NCI-H69 (cell line): Measurements from ENCODE around the gene ABLIM2.
A peak's percentile ranks its signal among the peaks of the same experiment; 100 is the strongest.

Experiments used
- DNase-seq: peaks from one replicate; lab custom pipeline; 2025; lab: John Stamatoyannopoulos, UW

The ABLIM2 gene

DNA sequence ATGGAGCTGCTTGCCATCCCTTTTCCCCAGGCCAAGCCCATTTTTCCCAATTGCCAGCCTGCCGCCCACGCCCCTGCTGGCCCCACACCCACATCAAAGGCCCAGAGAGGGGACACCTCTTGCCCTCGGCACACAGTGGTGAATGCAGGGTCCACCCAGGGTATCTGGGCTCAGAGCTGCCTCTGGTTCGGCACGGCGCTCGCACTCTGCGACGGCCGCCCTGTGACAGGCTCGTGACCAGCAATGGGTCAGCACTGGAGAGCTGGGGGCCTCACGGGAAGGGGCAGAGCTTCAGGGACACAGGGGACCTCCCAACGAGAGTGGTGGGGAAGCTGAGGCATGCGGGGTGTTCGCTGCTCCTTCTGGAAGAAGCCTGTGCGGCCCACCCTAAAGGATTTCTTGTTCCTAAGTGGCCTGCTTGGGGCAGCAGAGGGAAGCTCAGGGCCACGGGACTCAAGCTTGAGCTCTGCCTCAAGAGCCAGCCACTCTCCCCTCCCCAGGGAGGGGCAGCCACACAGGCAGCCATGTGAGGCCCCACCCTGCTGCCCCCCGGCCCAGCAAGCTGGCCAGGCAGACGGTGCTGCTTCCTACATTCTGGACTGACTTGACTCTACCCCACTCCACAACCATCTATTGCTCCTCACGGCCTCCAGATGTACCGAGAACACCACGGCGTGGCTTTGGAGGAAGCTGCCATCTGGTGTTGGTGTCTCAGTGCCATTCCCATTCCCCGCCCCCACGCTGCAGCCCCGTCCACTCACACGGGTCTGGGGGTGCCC lies 73.7 kb downstream of the ABLIM2 start:
- DNase-seq, result no peak

DNA sequence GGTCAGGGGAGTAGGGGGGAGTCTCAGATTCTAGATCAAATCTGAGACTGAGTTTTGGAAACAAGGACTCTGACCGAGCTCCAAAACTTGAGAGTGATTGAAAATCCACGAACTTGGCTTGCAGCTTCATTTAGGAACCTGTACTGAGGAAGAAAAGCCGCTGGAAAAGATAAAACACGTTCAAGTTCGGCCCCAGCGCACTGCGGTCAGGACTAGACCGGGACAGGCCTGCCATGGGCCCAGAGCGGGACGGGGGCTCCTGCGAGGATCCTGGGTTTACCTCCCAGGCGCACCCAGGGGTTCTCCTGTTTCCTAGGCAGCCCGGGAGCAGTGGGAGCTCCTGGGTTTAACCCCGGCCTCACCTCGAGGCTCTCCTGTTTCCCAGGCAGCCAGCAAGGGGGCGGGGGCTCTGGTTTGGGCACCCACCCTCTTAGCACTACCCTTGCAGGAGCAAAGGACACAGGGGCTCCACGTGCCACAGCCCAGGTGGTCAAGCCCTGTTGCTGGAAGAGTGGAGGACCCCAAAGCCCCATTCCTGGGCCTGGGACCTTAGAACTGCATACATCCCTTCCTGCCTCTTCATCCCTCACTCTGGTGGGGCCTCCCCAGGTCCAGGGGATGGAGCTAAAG lies 74.5 kb downstream of the ABLIM2 start:
- no peak for DNase-seq

DNA sequence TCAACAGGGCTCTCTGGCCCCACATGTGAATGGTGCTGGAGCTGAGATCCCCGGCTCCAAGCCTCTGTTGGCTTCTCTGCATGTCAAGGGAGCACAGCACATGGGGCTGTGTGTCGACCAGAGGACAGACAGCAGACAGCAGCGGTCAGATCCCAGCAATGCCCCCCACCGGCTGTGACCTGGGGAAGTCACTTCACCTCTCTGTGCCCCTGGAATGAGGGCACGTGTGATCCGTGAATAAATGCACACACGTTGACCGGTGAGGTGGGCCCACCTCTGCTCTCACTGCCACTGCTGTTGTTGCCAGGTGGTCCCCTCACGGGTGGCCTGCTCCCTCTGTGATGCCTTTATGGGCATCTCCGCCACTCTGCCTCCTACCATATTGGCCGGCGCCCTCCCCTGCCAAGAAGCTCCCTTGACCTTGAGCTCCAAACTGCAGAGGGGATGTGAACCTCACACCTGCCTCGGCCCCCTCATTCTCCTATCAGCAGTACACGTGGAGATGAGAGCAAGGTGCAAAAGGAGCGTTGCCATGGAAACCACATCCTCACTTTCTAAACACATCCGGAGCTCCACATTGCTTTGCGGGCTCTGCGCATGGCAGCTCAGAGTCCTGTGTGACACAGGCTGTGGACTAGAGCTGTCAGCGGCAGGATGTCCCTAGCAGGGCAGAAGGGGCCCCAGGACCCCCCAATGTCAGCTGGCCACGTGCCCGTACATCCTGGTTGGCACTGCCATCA lies 75.4 kb downstream of the ABLIM2 start:
- no peak for DNase-seq

DNA sequence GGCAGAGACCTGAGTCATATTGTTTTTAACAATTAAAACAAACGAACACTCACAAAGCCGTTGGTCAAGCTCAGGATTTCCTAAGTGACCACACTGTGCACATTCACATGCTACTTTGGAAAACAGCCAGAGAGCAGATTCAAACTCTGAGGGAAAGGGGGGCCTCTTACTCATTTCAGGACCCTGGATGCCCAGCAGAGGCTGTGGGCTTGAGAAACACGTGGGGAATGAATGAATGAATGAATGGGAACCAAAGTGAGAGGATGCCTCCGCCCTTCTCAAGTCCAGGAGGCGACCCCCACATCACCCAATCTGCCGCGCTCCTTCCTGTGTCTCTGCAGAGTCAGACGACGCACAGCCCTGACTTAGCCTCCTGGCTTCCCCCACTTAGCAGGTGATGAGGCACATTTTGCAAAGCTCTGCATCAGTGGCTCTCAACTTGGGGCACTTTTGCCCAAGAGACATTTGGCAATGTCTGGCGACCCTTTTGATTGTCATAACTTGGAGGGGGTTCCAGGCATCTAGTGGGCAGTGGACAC lies 76.0 kb downstream of the ABLIM2 start:
- DNase-seq, result no peak

DNA sequence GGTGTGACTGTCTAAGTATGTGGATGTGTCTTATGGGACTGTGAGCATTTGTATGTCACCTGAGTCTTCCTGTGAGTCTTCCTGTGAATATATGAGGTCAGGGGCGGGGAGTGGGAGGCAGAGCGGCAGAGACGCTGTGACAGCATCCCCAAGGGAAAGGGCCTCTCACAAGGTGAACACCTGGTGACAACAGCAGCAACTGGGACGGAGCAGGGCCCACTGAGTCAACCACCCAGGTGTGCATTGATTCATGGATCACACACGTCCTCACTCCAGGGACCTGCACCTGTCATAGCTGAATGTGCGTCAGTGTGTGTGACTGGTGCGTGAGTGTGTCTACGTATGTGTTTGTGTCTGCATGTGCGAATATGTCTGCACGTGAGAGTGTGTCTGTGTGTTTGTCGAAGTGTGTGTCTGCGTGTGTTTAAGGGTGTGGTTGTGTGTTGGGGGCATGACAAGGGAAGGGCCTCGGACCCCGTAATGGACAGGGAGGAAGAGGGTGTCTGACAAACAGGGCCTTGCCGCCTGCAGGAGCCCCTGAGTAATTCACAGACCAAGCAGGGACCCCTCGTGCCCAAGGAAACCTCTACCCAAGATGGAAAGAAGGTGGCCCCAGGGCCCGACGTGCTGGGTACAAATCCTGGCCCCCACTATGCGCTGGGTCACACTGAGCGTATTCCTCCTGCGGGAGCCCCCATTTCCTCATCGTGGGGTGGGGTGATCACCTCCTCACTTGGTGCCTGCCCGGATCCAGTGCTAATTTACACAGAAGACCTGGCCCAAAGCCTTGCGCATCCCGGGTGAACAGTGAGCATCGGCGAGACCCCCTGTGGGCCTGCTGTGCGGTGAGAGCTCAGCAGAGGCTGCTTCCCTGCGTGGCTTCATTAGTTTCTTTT lies 76.7 kb downstream of the ABLIM2 start:
- DNase-seq, result no peak

DNA sequence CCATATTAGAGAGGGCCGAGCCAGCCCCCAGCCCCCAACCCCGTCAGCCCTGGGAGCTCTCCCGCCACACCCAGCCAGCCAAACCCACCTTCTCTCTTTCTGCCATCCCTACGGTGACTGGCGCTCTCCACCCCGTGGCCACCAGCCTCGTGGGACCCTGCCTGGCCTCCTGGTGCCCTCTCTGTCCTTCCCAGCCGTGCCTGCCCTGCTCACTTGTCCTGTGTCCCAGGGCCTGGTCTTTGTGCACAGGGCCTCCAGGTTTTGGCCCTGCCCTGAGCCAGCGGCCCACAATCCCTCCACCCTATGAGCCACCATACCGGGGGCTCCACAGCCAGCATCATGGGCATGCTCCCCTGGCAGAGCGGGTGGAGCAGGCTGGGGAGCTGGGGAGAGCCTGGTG lies 77.4 kb downstream of the ABLIM2 start:
- no peak for DNase-seq

DNA sequence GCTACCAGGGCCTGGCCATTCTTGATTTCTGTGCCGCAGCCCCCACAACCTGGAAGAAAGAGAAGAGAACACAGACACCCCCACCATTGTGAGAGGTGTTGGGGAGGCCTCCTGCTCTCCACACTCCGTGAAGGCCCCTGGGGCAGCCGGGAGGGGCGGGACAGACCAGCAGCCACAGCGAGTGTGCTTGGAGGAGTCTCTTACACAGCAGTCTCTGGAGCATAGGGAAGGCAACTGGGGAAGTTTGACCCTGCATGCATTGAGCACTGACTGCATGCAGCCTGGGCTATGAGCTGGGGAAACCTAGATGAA lies 77.9 kb downstream of the ABLIM2 start:
- no peak for DNase-seq

DNA sequence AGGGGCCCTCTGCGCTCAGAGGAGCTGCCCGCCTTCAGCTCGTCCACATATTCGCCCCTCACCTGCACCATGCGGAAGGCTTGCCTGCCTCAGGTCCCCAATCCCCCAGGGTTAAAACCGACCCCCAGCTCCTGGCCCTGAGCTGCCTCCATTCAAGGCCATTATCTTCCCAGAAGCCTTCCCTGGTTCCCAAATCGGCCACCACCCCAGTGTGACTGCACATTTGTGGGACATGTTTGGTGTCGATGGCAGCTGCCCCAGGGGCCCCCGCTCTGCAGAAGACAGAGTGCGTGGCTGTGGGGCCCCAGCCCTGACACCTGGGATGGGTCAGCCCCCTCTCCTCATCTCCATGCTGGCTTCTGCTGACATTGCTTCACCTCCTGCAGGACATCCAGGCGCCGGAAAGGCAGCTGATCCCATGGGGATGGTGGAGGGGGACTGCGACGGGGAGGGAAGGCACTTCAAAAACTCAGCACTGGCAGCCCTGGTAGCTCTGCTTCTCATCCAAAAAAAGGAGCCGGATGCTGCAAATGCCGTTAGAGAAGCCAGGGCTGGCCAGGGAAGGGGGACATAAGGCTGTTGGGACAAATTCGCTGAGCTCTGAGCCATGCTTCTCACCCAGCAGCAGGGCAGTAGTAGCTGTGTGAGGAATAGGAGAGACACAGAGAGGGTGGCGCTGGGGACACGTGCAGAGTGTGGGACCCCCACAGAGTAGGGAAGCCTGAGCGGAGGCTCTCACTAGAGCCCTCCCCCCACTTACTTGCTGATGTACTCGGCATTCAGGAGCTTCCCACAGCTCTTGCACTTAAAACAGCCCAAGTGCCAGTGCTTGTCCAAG lies 78.5 kb downstream of the ABLIM2 start:
- no peak for DNase-seq

DNA sequence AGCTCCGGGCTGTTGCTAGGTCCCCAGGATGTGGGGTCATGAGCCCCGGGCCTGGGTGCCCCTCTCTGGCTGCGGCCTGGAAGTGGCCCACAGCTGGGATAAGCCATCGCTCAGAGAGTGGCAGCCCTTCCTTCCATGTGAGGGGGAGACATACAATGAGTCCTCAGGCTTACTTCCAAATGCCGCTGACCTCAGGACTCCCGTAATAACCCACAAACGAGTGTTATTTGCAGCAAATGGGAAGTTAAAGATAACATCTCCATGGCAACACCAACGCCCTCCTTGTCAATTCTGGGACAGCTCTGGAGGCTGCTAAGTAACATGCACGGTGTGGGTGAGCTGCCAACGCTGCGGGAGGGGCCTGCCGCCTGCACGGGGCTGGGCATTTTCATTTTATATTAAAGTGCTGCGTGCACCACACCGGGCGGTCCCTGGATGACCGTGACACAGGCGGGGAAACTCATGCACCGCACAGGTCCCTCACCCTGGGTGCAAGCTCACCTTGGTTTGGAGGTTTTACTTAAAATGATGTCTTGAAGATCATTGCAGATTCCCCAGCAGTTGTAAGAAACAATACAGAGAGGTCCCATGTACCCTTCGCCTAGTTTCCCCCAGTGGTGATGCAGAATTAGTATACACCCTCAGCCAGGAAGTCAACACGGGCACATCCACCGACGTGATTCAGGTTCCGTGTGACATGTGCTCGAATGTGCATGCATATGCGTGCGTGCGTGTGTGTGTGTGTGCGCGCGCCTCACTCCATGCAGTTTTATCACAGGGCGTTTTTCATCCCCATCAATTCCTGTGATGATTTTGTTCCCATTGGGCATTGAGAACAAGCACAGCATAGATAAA lies 79.4 kb downstream of the ABLIM2 start:
- no peak for DNase-seq

DNA sequence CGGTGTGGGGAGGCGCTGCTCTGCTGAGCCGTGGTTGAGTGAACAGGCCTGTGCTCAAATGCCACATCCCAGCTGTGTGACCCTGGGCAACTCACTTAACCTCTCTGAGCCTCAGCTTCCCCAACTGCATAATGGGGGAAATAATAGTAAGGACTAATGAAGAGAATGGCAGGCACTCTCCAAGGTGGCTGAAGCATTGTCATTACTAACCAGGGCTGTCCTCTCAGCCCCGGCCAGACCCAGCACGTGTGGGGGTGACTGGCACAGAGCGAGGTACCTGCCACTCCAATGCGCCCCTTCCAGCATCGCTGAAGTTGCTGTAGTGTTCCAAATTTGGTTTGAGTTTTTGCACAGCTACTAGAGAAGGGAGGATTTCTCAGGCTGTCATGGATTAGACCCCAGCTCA lies 80.0 kb downstream of the ABLIM2 start:
- DNase-seq, result no peak

DNA sequence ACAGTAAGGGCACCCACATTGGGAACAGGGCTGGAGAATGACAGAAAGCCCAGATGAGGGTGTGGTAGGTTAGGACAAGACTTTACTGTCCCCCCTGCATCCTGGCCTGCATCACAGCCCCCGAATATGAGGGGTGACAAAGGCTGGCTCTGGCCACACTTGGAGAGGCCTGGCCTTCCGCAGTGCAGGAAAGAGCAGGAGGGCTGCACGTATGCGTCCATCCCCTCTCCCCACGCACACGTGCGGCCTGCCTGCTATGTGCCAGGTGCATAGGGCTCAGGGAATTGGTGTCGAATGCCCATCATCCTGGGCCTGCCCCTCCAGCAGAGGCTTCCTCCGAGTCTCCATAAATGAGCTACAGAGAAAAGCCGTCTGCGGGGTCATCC lies 80.5 kb downstream of the ABLIM2 start:
- DNase-seq, result no peak

DNA sequence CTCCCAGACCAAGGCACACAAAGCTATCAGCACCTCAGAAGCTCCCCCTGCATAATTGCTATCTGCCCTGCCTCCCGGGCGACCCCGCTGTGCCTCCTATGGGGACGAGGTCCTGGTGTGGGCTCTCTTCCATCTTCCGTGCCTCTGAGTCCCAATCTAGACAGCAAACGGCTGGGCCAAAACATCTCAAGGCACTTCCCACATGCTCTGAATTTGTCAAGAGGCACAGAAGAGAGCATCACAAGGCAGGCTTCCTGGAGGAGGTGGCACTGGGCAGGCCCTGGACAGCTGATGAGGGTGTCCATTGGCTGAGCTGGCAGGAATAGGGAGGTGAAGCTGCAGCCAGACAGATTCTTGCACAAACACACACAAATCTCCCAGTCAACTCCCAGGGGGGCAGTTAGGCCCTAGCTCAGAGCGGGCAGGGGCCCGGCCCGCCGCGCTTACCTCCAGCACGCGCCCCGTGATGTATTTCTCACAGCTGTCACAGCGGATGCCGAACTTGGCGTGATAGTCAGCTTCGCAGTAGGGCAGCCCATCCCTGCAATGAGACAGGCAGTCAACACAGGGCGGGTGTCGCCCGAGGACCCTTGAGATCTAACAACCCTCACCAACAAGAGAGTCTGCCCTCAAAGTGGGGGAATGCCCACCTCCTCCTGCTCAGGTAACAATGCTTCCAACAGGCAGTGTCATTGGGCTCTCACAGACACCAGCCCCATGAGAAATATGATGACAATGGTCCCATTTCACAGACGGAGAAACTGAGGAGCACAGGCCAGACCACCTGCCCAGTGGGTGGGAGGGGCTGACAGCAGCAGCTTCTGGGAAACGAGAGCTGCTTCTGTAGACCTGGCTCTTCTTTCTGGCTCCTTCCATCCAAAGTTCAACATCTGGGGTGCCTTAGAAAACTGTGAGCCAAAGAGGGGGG lies 81.2 kb downstream of the ABLIM2 start:
- DNase-seq, result no peak

DNA sequence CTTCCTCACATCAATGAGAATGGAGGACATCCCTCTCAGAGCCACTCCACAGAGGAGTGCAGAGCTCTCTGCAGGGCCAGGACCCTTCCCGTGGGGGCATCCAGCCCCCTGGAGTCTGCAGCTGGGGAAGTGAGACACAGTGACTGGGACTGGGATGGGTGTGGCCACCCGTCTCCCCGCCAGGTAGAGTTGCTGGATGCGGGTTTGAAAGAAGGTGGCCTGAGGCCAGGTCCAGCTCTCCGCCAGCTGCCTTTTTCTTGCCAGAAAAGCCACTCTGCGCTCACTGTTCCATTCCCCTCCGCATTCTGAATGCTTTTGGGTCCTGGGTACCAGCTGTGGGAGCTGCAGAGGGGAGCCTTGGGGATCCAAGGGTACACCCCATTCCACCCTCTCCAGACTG lies 82.6 kb downstream of the ABLIM2 start:
- DNase-seq, result peak; percentile 10

DNA sequence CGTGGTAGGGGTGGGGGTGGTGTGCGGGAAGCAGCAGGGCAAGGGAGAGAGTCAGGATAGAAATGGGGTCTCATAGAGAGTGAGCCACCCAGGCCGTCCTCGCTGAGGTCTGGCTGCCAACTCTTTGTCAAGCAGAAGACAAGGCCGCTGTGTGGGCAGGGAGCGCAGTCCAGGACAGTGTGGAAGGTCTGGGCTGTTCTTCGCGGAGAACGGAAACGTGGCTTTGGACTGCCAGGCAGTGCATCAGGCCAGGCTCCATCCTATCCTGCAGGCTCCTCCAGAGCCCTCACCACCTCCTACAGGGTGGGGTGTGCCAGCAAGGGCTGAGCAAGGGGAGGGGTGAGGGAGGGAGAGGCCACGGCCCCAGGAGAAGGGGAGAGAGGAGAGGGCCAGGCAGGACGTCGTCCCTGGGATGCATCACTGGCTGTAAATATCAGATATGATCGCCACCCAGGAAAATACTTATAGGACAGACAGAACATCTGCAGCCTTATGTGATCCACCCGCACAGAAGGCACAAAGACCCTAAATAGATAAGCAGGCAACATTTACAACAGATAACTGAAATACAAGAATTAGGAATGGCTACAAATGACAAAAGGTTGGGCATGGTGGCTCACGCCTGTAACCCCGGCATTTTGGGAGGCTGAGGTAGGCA lies 85.3 kb downstream of the ABLIM2 start:
- DNase-seq, result no peak

DNA sequence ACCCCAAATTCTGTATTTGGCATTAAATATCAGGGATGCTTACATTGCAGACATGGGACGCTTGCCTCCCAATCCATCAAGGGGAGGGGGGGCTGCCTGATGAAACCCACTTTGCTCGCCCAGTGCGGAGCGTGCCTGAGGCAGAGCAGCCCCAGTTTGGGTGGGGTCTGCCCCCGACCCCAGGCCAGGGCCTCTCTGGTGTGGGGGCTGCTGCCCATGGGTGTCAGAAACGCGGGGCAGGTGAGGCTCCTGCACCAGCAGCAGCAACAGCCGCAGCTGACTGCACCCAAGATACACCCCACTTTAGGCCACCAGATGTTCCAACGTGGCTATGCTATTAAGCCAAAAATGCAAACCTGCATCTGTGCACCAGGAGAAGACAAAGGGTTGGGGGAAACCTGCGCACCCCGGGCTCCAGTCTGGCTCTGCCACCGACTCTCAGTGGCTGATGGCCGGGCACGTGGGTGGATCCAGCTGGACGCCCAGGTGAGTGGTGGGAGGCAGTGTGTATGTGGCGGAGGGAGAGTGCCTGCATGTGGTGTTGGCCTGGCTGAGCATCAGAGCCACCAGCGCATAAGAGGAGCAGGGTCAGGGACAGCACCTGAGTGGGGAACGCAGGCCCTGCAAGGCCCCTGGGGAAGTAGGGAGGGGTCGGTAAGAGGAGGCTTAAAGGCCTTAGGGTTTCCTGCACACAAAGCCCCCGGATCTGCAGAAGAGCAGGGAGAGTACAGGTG lies 86.2 kb downstream of the ABLIM2 start:
- no peak for DNase-seq

DNA sequence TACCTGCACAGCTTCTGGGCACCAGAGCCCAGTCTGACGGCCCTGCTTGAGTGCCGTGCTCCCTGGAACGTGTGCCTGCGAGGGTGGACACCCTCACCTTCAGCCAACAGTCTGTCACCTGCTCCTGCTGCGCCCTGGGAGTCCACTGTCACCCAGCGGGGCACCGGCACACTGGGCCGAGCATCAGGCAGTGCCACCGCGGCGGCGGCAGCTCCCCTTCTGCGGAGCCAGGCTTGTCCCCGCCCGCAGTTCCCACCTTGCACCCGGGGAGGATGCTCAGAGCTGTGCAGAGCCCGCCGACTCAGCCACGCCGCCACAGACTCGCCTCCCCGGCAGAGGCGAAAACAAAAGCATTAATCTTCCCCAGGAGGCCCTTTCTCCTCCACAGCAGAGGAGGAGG lies 86.8 kb downstream of the ABLIM2 start:
- peak; percentile 51 for DNase-seq
